22Rv1 (cell line): ENCODE measurements around the gene KRTAP4-16.
"Not testable (repeated sequence)": the region's sequence is repeated elsewhere in the genome, so short reads cannot be mapped to it uniquely, and the experiment has no call there.

ENCODE experiments used
- H3K27ac ChIP-seq: fragments of 450-650 bp; 2 replicates; pipeline ENCODE4 v1.5.1; 2017
- CTCF ChIP-seq: fragments of 450-650 bp; IDR thresholded peaks from 2 replicates; pipeline ENCODE4 v1.5.1; 2017; ENCODE audit warnings: mild to moderate bottlenecking
- ZFX ChIP-seq: fragments of 450-650 bp; IDR thresholded peaks from 2 replicates; pipeline ENCODE4 v1.6.1; 2017; ENCODE audit warnings: antibody characterized with exemption, borderline replicate concordance

KRTAP4-16 gene

GRCh38 chr17:41101586-41102259, at the start of gene KRTAP4-16:
KRTAP4-16 (minus strand) TSS chr17:41102209; CDS start chr17:41102209, 0 bp downstream.
- TF ChIP-seq ZFX (no peak), CTCF (no peak)
- no peak within 1 kb of the TSS for H3K27ac ChIP-seq

- TF ChIP-seq ZFX (no peak), CTCF (no peak)
- no peak overlapping the region for H3K27ac ChIP-seq
Measured at GRCh38 chr17:41151525-41151924, 49.5 kb upstream of the KRTAP4-16 start.

GRCh38 chr17:41150026-41150425, 48.0 kb upstream of the KRTAP4-16 start:
- H3K27ac ChIP-seq: no peak overlapping the region
- TF ChIP-seq ZFX: no peak
- no peak for TF ChIP-seq CTCF

GRCh38 chr17:41149652-41149985, 47.6 kb upstream of the KRTAP4-16 start, which contains the start of gene KRTAP4-5:
KRTAP4-5 (minus strand) TSS chr17:41149825; CDS start chr17:41149767, 58 bp downstream.
- no peak for TF ChIP-seq CTCF
- no peak for TF ChIP-seq ZFX
- no peak within 1 kb of the TSS for H3K27ac ChIP-seq

GRCh38 chr17:41148971-41149651, 47.1 kb upstream of the KRTAP4-16 start:
- not testable (repeated sequence) for H3K27ac ChIP-seq

GRCh38 chr17:41147531-41148204, 45.7 kb upstream of the KRTAP4-16 start:
- TF ChIP-seq ZFX (no peak), CTCF (no peak)
- no peak overlapping the region for H3K27ac ChIP-seq

- no peak for TF ChIP-seq ZFX
- no peak for TF ChIP-seq CTCF
- no peak overlapping the region for H3K27ac ChIP-seq
Measured at GRCh38 chr17:41145261-41145660, 43.3 kb upstream of the KRTAP4-16 start.
